DND-41 (cell line): ENCODE results near the gene RAI1.

ENCODE experiments used
- EZH2 ChIP-seq: IDR thresholded peaks from 3 replicates; pipeline ENCODE4 v1.6.1; 2012; ENCODE audit warnings: borderline replicate concordance, low read depth, mild to moderate bottlenecking, moderate library complexity, low read length, inconsistent platforms; ENCODE audit not compliant: severe bottlenecking
- TF ChIP-seq, protein P1 (sequence below): IDR thresholded peaks from 2 replicates; pipeline ENCODE4 v1.5.1; 2012; ENCODE audit warnings: borderline replicate concordance, low read length, moderate library complexity, mild to moderate bottlenecking; ENCODE audit not compliant: poor library complexity, severe bottlenecking; ENCODE audit errors: extremely low read depth

DNA sequence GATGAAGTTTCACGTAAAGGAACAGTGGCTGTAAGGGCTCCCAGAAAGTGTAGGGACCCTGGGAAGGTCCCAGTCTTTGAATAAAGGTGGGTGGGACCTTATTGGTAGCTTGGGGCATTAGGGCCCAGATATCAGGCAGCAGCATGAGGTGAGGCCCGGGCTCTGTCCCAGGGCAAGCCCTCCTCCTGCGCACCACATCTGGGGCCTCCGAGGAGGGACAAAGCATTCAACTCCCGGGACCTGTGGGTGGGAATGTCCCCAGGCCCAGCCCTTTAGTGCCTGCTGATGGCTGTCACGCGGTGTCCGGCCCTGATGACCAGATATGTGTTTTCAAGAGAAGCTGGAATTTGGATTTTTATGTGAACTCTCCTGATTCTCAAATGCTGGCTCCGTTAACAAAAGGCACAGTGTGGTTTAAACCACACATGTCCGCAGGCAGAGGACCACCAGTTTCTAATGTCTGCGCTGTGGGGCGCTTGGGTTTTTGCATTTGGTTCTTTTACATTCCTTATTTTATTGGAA is 30.4 kb downstream of the RAI1 start:
- TF ChIP-seq, protein P1, sequence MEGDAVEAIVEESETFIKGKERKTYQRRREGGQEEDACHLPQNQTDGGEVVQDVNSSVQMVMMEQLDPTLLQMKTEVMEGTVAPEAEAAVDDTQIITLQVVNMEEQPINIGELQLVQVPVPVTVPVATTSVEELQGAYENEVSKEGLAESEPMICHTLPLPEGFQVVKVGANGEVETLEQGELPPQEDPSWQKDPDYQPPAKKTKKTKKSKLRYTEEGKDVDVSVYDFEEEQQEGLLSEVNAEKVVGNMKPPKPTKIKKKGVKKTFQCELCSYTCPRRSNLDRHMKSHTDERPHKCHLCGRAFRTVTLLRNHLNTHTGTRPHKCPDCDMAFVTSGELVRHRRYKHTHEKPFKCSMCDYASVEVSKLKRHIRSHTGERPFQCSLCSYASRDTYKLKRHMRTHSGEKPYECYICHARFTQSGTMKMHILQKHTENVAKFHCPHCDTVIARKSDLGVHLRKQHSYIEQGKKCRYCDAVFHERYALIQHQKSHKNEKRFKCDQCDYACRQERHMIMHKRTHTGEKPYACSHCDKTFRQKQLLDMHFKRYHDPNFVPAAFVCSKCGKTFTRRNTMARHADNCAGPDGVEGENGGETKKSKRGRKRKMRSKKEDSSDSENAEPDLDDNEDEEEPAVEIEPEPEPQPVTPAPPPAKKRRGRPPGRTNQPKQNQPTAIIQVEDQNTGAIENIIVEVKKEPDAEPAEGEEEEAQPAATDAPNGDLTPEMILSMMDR = no peak
- no peak for TF ChIP-seq EZH2
